Stimulated activated CD4-positive, alpha-beta T cell treated with anti-CD3 and anti-CD28 coated beads, Interleukin-15, amount 100 ng/mL, for 1 hour (primary cell): Measurements from ENCODE around the gene MEA1.

Experiments used
- DNase-seq, 2 donors: peaks; one replicate each; pipeline ENCODE4 v3.0.0-alpha.2; 2020; ENCODE audit warnings: low read depth in 1 of 2, low spot score in 1 of 2

MEA1 gene

GRCh38 chr6:43040542-43041257 lies 27.0 kb upstream of the MEA1 start:
- no peak for DNase-seq

- DNase-seq = no peak
Observed at GRCh38 chr6:43038727-43039126, 25.0 kb upstream of the MEA1 start.

GRCh38 chr6:43037706-43038105 lies 24.0 kb upstream of the MEA1 start:
- DNase-seq = no peak

GRCh38 chr6:43037197-43037596 lies 23.5 kb upstream of the MEA1 start:
- DNase-seq = no peak

GRCh38 chr6:43036712-43037111 lies 23.0 kb upstream of the MEA1 start:
- DNase-seq = no peak

- DNase-seq = no peak
Observed at GRCh38 chr6:43035495-43036194, 21.9 kb upstream of the MEA1 start.

- no peak for DNase-seq
Observed at GRCh38 chr6:43034190-43034525, 20.4 kb upstream of the MEA1 start.

- no peak for DNase-seq
Observed at GRCh38 chr6:43033496-43034189, 19.9 kb upstream of the MEA1 start.

- DNase-seq = no peak
Observed at GRCh38 chr6:43032326-43032725, 18.6 kb upstream of the MEA1 start.

- no peak for DNase-seq
Observed at GRCh38 chr6:43029120-43029519, 15.4 kb upstream of the MEA1 start.

- no peak for DNase-seq
Observed at GRCh38 chr6:43026365-43026764, 12.6 kb upstream of the MEA1 start.

- no peak for DNase-seq
Observed at GRCh38 chr6:43024436-43024835, 10.7 kb upstream of the MEA1 start.

- peak; percentile 40 to 67 for DNase-seq
Observed at GRCh38 chr6:43021270-43022047, 7.7 kb upstream of the MEA1 start, which contains the start of gene RRP36. RRP36 (plus strand) TSS chr6:43021623; CDS start chr6:43021655, 32 bp downstream.

GRCh38 chr6:43020847-43021246 lies 7.1 kb upstream of the MEA1 start:
- no peak for DNase-seq

- no peak for DNase-seq
Observed at GRCh38 chr6:43020052-43020705, 6.4 kb upstream of the MEA1 start.

GRCh38 chr6:43019152-43019551 lies 5.4 kb upstream of the MEA1 start:
- DNase-seq = no peak

- no peak for DNase-seq
Observed at GRCh38 chr6:43016943-43017334, 3.2 kb upstream of the MEA1 start.

GRCh38 chr6:43016176-43016942 lies 2.6 kb upstream of the MEA1 start:
- DNase-seq = no peak

- no peak for DNase-seq
Observed at GRCh38 chr6:43014434-43014909, 726 bp upstream of the MEA1 start.
